ENCODE measurements around the gene CACNA1F.

The CACNA1F gene

GRCh38 chrX:49172280-49172780 is 60.8 kb downstream of the CACNA1F start:
- peak; percentile 71 for DNase-seq

GRCh38 chrX:49171752-49172279 is 61.3 kb downstream of the CACNA1F start, which contains the start of gene PLP2:
Gene PLP2 (plus strand): TSS chrX:49171898. CDS start chrX:49172001, 103 bp downstream.
- DNase-seq: peak; percentile 49

GRCh38 chrX:49167740-49168108 is 65.4 kb downstream of the CACNA1F start:
- DNase-seq: no peak

GRCh38 chrX:49166914-49167739 is 66.0 kb downstream of the CACNA1F start:
- DNase-seq: peak; percentile 90

GRCh38 chrX:49165901-49166881 is 66.9 kb downstream of the CACNA1F start:
- DNase-seq: peak; percentile 88

- no peak for DNase-seq
Measured at GRCh38 chrX:49164589-49165360, 68.4 kb downstream of the CACNA1F start.

GRCh38 chrX:49163555-49164419 is 69.4 kb downstream of the CACNA1F start:
- peak; percentile 89 for DNase-seq

GRCh38 chrX:49162620-49163019 is 70.5 kb downstream of the CACNA1F start, which contains the start of gene MAGIX:
Gene MAGIX (plus strand): TSS chrX:49162758. CDS start chrX:49162890, 132 bp downstream.
- no peak for DNase-seq

- DNase-seq: no peak
Measured at GRCh38 chrX:49161632-49162031, 71.5 kb downstream of the CACNA1F start.

- DNase-seq: no peak
Measured at GRCh38 chrX:49160908-49161307, 72.2 kb downstream of the CACNA1F start.

GRCh38 chrX:49157194-49157593 is 75.9 kb downstream of the CACNA1F start:
- no peak for DNase-seq

- DNase-seq: peak; percentile 81
Measured at GRCh38 chrX:49155900-49156837, 77.0 kb downstream of the CACNA1F start.

GRCh38 chrX:49155243-49155899 is 77.8 kb downstream of the CACNA1F start:
- DNase-seq: peak; percentile 72

All from MV-4-11 (cell line).